OCI-LY7 (cell line): Measurements from ENCODE around the gene HPCA.

ENCODE experiments used
- CTCF ChIP-seq: fragments of 200-600 bp; sonication (generic); conservative IDR thresholded peaks from 2 replicates; pipeline ENCODE4 v1.5.1; 2014; ENCODE audit warnings: mild to moderate bottlenecking, antibody characterized with exemption, low read length, moderate library complexity, mixed read lengths
- EZH2phosphoT487 ChIP-seq: fragments of 200-600 bp; sonication (generic); IDR thresholded peaks from 2 replicates; pipeline ENCODE4 v1.6.1; 2018; ENCODE audit warnings: low read depth, borderline replicate concordance, mild to moderate bottlenecking, mixed run types, antibody characterized with exemption, low read length, moderate library complexity, mixed read lengths

DNA sequence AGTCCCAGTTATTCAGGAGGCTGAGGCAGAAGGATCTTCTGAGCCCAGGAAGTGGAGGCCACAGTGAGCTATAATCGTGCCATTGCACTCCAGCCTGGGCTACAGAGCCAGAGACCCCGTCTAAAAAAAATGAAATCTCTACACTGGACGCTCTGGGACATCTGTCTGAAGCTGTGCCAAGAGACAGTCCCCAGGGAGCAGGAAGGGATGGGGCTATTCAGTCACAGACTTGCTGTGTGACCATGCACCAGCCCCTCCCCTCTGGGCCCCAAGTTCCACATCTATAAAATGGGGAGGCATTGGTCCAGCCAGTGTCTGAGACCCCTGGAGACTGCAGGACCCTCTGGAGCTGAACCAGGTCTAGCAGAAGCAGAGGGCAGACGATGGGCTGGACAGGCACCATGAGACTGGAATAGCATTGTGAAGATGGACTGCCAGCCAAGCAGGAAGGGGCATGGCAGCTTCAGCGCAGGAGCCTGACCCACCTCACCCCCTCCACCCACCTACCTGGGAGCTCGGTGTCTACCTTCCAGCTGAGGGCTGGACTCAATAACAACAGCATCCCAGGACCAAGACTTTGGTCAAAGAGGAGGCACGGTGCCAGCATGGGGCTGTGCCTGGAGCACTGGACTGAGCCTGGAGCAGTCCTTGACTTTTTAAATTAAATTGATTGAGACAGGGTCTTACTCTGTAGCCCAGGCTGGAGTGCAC, 13.4 kb downstream of the HPCA start:
- TF ChIP-seq CTCF (no peak), EZH2phosphoT487 (no peak)
